T1000 (cell line): ENCODE data around the gene SMIM8.
A peak's percentile ranks its signal among the peaks of the same experiment; 100 is the strongest.
"Not testable (repeated sequence)": the region's sequence is repeated elsewhere in the genome, so short reads cannot be mapped to it uniquely, and the experiment has no call there.

Experiments
- DNase-seq: peaks from one replicate; lab custom pipeline; 2025; ENCODE audit warnings: mixed read lengths; lab: John Stamatoyannopoulos, UW

The SMIM8 gene

GRCh38 chr6:87322304-87323212, at the start of gene SMIM8:
SMIM8 (plus strand) TSS chr6:87322588; CDS start chr6:87337032, 14,444 bp downstream.
- DNase-seq, result peak; percentile 54

- no peak for DNase-seq
Observed at GRCh38 chr6:87274660-87275274, 47.6 kb upstream of the SMIM8 start.

GRCh38 chr6:87276624-87277023, 45.8 kb upstream of the SMIM8 start:
- no peak for DNase-seq

- no peak for DNase-seq
Observed at GRCh38 chr6:87277123-87277522, 45.3 kb upstream of the SMIM8 start.

- DNase-seq, result no peak
Observed at GRCh38 chr6:87279196-87279595, 43.2 kb upstream of the SMIM8 start.

GRCh38 chr6:87281426-87281825, 41.0 kb upstream of the SMIM8 start:
- DNase-seq, result no peak

GRCh38 chr6:87282743-87283142, 39.6 kb upstream of the SMIM8 start:
- DNase-seq, result no peak

- DNase-seq, result no peak
Observed at GRCh38 chr6:87283461-87283860, 38.9 kb upstream of the SMIM8 start.

- no peak for DNase-seq
Observed at GRCh38 chr6:87287251-87287650, 35.1 kb upstream of the SMIM8 start.

- no peak for DNase-seq
Observed at GRCh38 chr6:87289571-87289970, 32.8 kb upstream of the SMIM8 start.

- no peak for DNase-seq
Observed at GRCh38 chr6:87291883-87292282, 30.5 kb upstream of the SMIM8 start.

GRCh38 chr6:87293526-87293925, 28.9 kb upstream of the SMIM8 start:
- no peak for DNase-seq

- DNase-seq, result no peak
Observed at GRCh38 chr6:87297119-87297518, 25.3 kb upstream of the SMIM8 start.

GRCh38 chr6:87301277-87301676, 21.1 kb upstream of the SMIM8 start:
- DNase-seq, result not testable (repeated sequence)

GRCh38 chr6:87308970-87309369, 13.4 kb upstream of the SMIM8 start:
- DNase-seq, result no peak

- no peak for DNase-seq
Observed at GRCh38 chr6:87312860-87313259, 9.5 kb upstream of the SMIM8 start.

GRCh38 chr6:87315071-87315470, 7.3 kb upstream of the SMIM8 start:
- DNase-seq, result no peak

- DNase-seq, result no peak
Observed at GRCh38 chr6:87319271-87319987, 3.0 kb upstream of the SMIM8 start.

GRCh38 chr6:87323880-87324279, 1.5 kb downstream of the SMIM8 start:
- not testable (repeated sequence) for DNase-seq

- no peak for DNase-seq
Observed at GRCh38 chr6:87330961-87331360, 8.6 kb downstream of the SMIM8 start.

GRCh38 chr6:87333033-87333432, 10.6 kb downstream of the SMIM8 start:
- DNase-seq, result no peak

GRCh38 chr6:87333591-87334181, 11.3 kb downstream of the SMIM8 start:
- no peak for DNase-seq
